Neural cell (in vitro differentiated cells): Measurements from ENCODE around the gene POPDC2. TPM values are rescaled to one million over a fixed set of nuclear protein-coding genes. Genes with fewer than 3 reads are reported as not detected.

ENCODE experiments used
- H2AFZ ChIP-seq: fragments of 200-600, 300-800 bp; sonication (generic), shearing (Covaris generic); 2 replicates; pipeline ENCODE4 v1.6.0; 2014; ENCODE audit warnings: low read depth, mild to moderate bottlenecking, antibody characterized with exemption, low read length, moderate library complexity
- H3F3A ChIP-seq: fragments of 200-600 bp; shearing (Covaris generic); 2 replicates; pipeline ENCODE4 v1.6.1; 2016; ENCODE audit warnings: mild to moderate bottlenecking, moderate library complexity, mixed read lengths, antibody characterized with exemption, low read length; ENCODE audit not compliant: insufficient read depth, poor library complexity, severe bottlenecking
- H3K27ac ChIP-seq: fragments of 200-600, 300-800 bp; sonication (generic), shearing (Covaris generic); 2 replicates; pipeline ENCODE4 v1.5.1; 2014; ENCODE audit warnings: mild to moderate bottlenecking, low read length, moderate library complexity
- H3K27me3 ChIP-seq: fragments of 300-800, 200-600 bp; sonication (generic), shearing (Covaris generic); 2 replicates; pipeline ENCODE4 v1.6.0; 2014; ENCODE audit warnings: mild to moderate bottlenecking, low read depth, low read length, moderate library complexity; ENCODE audit not compliant: insufficient read depth
- H3K36me3 ChIP-seq: fragments of 300-800, 200-600 bp; sonication (generic), shearing (Covaris generic); 2 replicates; pipeline ENCODE4 v1.5.1; 2014; ENCODE audit warnings: mild to moderate bottlenecking, antibody characterized with exemption, low read length, moderate library complexity; ENCODE audit not compliant: insufficient read depth
- H3K4me2 ChIP-seq: fragments of 300-800, 200-600 bp; sonication (generic), shearing (Covaris generic); 2 replicates; pipeline ENCODE4 v1.6.0; 2014; ENCODE audit warnings: mild to moderate bottlenecking, low read length
- H3K4me3 ChIP-seq: fragments of 300-800, 200-600 bp; sonication (generic), shearing (Covaris generic); 2 replicates; pipeline ENCODE4 v1.5.1; 2014; ENCODE audit warnings: mild to moderate bottlenecking, low read length, moderate library complexity
- H3K79me2 ChIP-seq: fragments of 200-600 bp; shearing (Covaris generic); replicated peaks from 2 replicates; pipeline ENCODE4 v1.6.0; 2014; ENCODE audit warnings: mild to moderate bottlenecking, low read length, moderate library complexity; ENCODE audit not compliant: insufficient read depth
- H3K9ac ChIP-seq: fragments of 300-800, 200-600 bp; sonication (generic), shearing (Covaris generic); 2 replicates; pipeline ENCODE4 v1.6.1; 2016; ENCODE audit warnings: mild to moderate bottlenecking, low read length, mixed read lengths
- H3K9me2 ChIP-seq: fragments of 200-600 bp; shearing (Covaris generic); 2 replicates; pipeline ENCODE4 v1.6.1; 2016; ENCODE audit warnings: mild to moderate bottlenecking, low read length, mixed read lengths; ENCODE audit not compliant: insufficient read depth
- H3K9me3 ChIP-seq: fragments of 200-600, 300-800 bp; sonication (generic), shearing (Covaris generic); 2 replicates; pipeline ENCODE4 v1.6.1; 2016; ENCODE audit warnings: mild to moderate bottlenecking, mixed run types, low read length, moderate library complexity, mixed read lengths
- H4K20me1 ChIP-seq: fragments of 200-600 bp; shearing (Covaris generic); 2 replicates; pipeline ENCODE4 v1.6.1; 2016; ENCODE audit warnings: mild to moderate bottlenecking, mixed run types; ENCODE audit not compliant: insufficient read depth
- EP300 ChIP-seq: fragments of 450-650 bp; conservative IDR thresholded peaks from 2 replicates; pipeline ENCODE4 v1.6.1; 2014; ENCODE audit warnings: antibody characterized with exemption, mild to moderate bottlenecking, moderate library complexity; ENCODE audit not compliant: poor library complexity, severe bottlenecking
- EZH2 ChIP-seq: fragments of 200-600, 300-800 bp; shearing (Covaris generic), sonication (generic); IDR thresholded peaks from 2 replicates; pipeline ENCODE4 v1.6.1; 2014; ENCODE audit warnings: antibody characterized with exemption, low read length, borderline replicate concordance, mild to moderate bottlenecking; ENCODE audit not compliant: insufficient read depth, poor library complexity, severe bottlenecking
- MXI1 ChIP-seq: fragments of 450-650 bp; conservative IDR thresholded peaks from 2 replicates; pipeline ENCODE4 v1.6.1; 2014; ENCODE audit warnings: antibody characterized with exemption, mild to moderate bottlenecking; ENCODE audit not compliant: poor library complexity, severe bottlenecking
- POLR2AphosphoS5 ChIP-seq: IDR thresholded peaks from 2 replicates; pipeline ENCODE4 v1.6.1; 2012
- RAD21 ChIP-seq: fragments of 450-650 bp; conservative IDR thresholded peaks from 2 replicates; pipeline ENCODE4 v1.6.1; 2014; ENCODE audit warnings: antibody characterized with exemption, mild to moderate bottlenecking, moderate library complexity
- REST ChIP-seq: IDR thresholded peaks from 2 replicates; pipeline ENCODE4 v1.6.1; 2012; ENCODE audit warnings: borderline replicate concordance
- SMC3 ChIP-seq: fragments of 450-650 bp; conservative IDR thresholded peaks from 2 replicates; pipeline ENCODE4 v1.6.1; 2014; ENCODE audit warnings: antibody characterized with exemption, mild to moderate bottlenecking, moderate library complexity; ENCODE audit not compliant: poor library complexity
- TAF1 ChIP-seq: IDR thresholded peaks from 2 replicates; pipeline ENCODE4 v1.6.1; 2012; ENCODE audit warnings: low read depth
- polyA plus RNA-seq: library from polyadenylated mRNA; depleted of rRNA; stranded (reverse); fragments of >200 nt; gene quantifications from 2 replicates; pipeline ENCODE4 v1.2.3, GENCODE V29; 2014
- TF ChIP-seq, protein P1 (sequence below): fragments of 450-650 bp; IDR thresholded peaks from 2 replicates; pipeline ENCODE4 v1.5.1; 2014; ENCODE audit warnings: antibody characterized with exemption, mild to moderate bottlenecking, moderate library complexity; ENCODE audit not compliant: poor library complexity, severe bottlenecking

POPDC2 gene
- polyA plus RNA-seq, 1 donor from 2014 or later = 3.4 TPM

GRCh38 chr3:119639494-119640350 is 20.7 kb downstream of the POPDC2 start:
- H3K4me3 ChIP-seq = no peak overlapping the region
- H3K9ac ChIP-seq = no peak overlapping the region
- no peaks in the 10 kb centered on the region for H3F3A ChIP-seq
- H3K9me2 ChIP-seq = no peaks in the 10 kb centered on the region
- H3K9me3 ChIP-seq = no peaks in the 10 kb centered on the region
- H4K20me1 ChIP-seq = no peaks in the 10 kb centered on the region
- no peak overlapping the region for H3K27ac ChIP-seq
- no peaks in the 10 kb centered on the region for H3K79me2 ChIP-seq
- H3K27me3 ChIP-seq = no peaks in the 10 kb centered on the region
- H3K36me3 ChIP-seq = peaks cover 5% of the 10 kb centered on the region
- H2AFZ ChIP-seq = no peak overlapping the region
- TF ChIP-seq, protein P1, sequence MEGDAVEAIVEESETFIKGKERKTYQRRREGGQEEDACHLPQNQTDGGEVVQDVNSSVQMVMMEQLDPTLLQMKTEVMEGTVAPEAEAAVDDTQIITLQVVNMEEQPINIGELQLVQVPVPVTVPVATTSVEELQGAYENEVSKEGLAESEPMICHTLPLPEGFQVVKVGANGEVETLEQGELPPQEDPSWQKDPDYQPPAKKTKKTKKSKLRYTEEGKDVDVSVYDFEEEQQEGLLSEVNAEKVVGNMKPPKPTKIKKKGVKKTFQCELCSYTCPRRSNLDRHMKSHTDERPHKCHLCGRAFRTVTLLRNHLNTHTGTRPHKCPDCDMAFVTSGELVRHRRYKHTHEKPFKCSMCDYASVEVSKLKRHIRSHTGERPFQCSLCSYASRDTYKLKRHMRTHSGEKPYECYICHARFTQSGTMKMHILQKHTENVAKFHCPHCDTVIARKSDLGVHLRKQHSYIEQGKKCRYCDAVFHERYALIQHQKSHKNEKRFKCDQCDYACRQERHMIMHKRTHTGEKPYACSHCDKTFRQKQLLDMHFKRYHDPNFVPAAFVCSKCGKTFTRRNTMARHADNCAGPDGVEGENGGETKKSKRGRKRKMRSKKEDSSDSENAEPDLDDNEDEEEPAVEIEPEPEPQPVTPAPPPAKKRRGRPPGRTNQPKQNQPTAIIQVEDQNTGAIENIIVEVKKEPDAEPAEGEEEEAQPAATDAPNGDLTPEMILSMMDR = no peak
- TF ChIP-seq EZH2 = no peak
- TF ChIP-seq RAD21 = no peak
- no peak for TF ChIP-seq REST
- no peak for TF ChIP-seq EP300
- TF ChIP-seq TAF1 = no peak
- no peak for TF ChIP-seq MXI1
- no peak for TF ChIP-seq SMC3
- TF ChIP-seq POLR2AphosphoS5 = no peak
- H3K4me2 ChIP-seq = no peak overlapping the region

GRCh38 chr3:119637679-119638477 is 22.5 kb downstream of the POPDC2 start:
- Histone ChIP-seq H3K27ac (no peak overlapping the region), H3K4me2 (no peak overlapping the region), H3K9ac (no peak overlapping the region)

More at GRCh38 chr3:119637679-119638477, 22.5 kb downstream of the POPDC2 start:
- Histone ChIP-seq H3F3A (no peaks in the 10 kb centered on the region), H3K36me3 (peaks cover 5% of the 10 kb centered on the region), H3K9me3 (no peaks in the 10 kb centered on the region), H2AFZ (no peak overlapping the region), H3K79me2 (no peaks in the 10 kb centered on the region), H3K9me2 (no peaks in the 10 kb centered on the region), H3K27me3 (no peaks in the 10 kb centered on the region), H4K20me1 (no peaks in the 10 kb centered on the region), H3K4me3 (no peak overlapping the region)
- TF ChIP-seq REST = no peak
- no peak for TF ChIP-seq POLR2AphosphoS5
- no peak for TF ChIP-seq TAF1
- TF ChIP-seq, protein P1 = no peak
- TF ChIP-seq SMC3 = no peak
- no peak for TF ChIP-seq RAD21
